ENCODE measurements around the gene SPATS2L. TPM values are rescaled to one million over a fixed set of nuclear protein-coding genes. Genes with fewer than 3 reads are reported as not detected.

The SPATS2L gene
- total RNA-seq, 1 donor from 2014 or later: 100 TPM

GRCh38 chr2:200330351-200331060, 24.0 kb downstream of the SPATS2L start:
- TF ChIP-seq, protein P1, sequence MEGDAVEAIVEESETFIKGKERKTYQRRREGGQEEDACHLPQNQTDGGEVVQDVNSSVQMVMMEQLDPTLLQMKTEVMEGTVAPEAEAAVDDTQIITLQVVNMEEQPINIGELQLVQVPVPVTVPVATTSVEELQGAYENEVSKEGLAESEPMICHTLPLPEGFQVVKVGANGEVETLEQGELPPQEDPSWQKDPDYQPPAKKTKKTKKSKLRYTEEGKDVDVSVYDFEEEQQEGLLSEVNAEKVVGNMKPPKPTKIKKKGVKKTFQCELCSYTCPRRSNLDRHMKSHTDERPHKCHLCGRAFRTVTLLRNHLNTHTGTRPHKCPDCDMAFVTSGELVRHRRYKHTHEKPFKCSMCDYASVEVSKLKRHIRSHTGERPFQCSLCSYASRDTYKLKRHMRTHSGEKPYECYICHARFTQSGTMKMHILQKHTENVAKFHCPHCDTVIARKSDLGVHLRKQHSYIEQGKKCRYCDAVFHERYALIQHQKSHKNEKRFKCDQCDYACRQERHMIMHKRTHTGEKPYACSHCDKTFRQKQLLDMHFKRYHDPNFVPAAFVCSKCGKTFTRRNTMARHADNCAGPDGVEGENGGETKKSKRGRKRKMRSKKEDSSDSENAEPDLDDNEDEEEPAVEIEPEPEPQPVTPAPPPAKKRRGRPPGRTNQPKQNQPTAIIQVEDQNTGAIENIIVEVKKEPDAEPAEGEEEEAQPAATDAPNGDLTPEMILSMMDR (IDR thresholded peaks at IDR 0.05): no peak
- Histone ChIP-seq H3K9me3 (no peaks in the 10 kb centered on the region), H3K36me3 (peaks cover 6% of the 10 kb centered on the region), H3K27ac (no peak overlapping the region), H3K4me1 (peaks cover 12% of the 10 kb centered on the region), H3K27me3 (ENCODE audit: low read depth) (no peaks in the 10 kb centered on the region), H3K4me3 (no peak overlapping the region)
- ATAC-seq (no peak), DNase-seq (no peak)
- intact Hi-C loops (cut with DNase I): no loop called here

- intact Hi-C loops (cut with DNase I): no loop called here
- TF ChIP-seq, protein P1 (IDR thresholded peaks at IDR 0.05): no peak
- no peak for ATAC-seq
Measured at GRCh38 chr2:200331061-200331400, 24.5 kb downstream of the SPATS2L start.

GRCh38 chr2:200335657-200336056, 29.2 kb downstream of the SPATS2L start:
- H3K4me1 ChIP-seq: peaks cover 38% of the 10 kb centered on the region
- DNase-seq (no peak), ATAC-seq (no peak)
- intact Hi-C loops (cut with DNase I): no loop called here
- H3K36me3 ChIP-seq: no peaks in the 10 kb centered on the region
- H3K4me3 ChIP-seq: no peak overlapping the region
- no peaks in the 10 kb centered on the region for H3K27me3 ChIP-seq (ENCODE audit: low read depth)
- TF ChIP-seq, protein P1 (IDR thresholded peaks at IDR 0.05): no peak
- no peaks in the 10 kb centered on the region for H3K9me3 ChIP-seq
- H3K27ac ChIP-seq: no peak overlapping the region

More at GRCh38 chr2:200331061-200331400, 24.5 kb downstream of the SPATS2L start:
- H3K27ac ChIP-seq: no peak overlapping the region
- H3K4me3 ChIP-seq: no peak overlapping the region
- H3K9me3 ChIP-seq: no peaks in the 10 kb centered on the region
- no peaks in the 10 kb centered on the region for H3K27me3 ChIP-seq (ENCODE audit: low read depth)
- no peak for DNase-seq
- H3K36me3 ChIP-seq: peaks cover 6% of the 10 kb centered on the region
- H3K4me1 ChIP-seq: peaks cover 14% of the 10 kb centered on the region

- DNase-seq: no peak
- no peak for ATAC-seq
- H3K27me3 ChIP-seq (ENCODE audit: low read depth): no peaks in the 10 kb centered on the region
- TF ChIP-seq, protein P1 (IDR thresholded peaks at IDR 0.05): no peak
- H3K4me3 ChIP-seq: no peak overlapping the region
- H3K36me3 ChIP-seq: no peaks in the 10 kb centered on the region
- H3K9me3 ChIP-seq: no peaks in the 10 kb centered on the region
- H3K4me1 ChIP-seq: peaks cover 38% of the 10 kb centered on the region
- intact Hi-C loops (cut with DNase I): no loop called here
- H3K27ac ChIP-seq: no peak overlapping the region
Measured at GRCh38 chr2:200336980-200337615, 30.6 kb downstream of the SPATS2L start.

- Histone ChIP-seq H3K4me3 (no peak overlapping the region), H3K36me3 (no peaks in the 10 kb centered on the region), H3K4me1 (peaks cover 38% of the 10 kb centered on the region), H3K9me3 (no peaks in the 10 kb centered on the region), H3K27ac (no peak overlapping the region), H3K27me3 (ENCODE audit: low read depth) (no peaks in the 10 kb centered on the region)
- intact Hi-C loops (cut with DNase I): no loop called here
- ATAC-seq (peak; percentile 45 to 49), DNase-seq (no peak)
- TF ChIP-seq, protein P1 (IDR thresholded peaks at IDR 0.05): no peak
Measured at GRCh38 chr2:200337621-200338020, 31.1 kb downstream of the SPATS2L start.

Data from lower lobe of right lung (tissue), 2 donors.